Measurements from ENCODE around the gene LPP.

The LPP gene

DNA sequence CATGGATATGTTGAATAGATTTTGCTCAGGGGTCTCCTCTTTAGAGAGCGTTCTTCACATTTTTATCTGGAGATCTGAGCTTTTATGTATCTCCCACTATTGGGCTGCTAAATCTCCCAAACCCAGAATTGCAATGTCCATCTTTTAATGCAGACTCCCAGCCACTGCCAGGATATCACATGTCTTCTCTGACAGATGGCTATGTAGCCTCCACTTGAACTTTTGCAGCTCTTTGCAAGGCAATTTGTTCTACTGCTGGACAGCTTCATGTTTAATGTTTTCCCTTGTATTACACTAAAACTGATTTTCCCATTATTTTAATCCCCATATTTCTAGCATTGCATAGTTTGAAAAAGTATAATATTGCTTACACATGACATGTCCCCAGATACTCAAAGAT lies 177.2 kb downstream of the LPP start:
- DNase-seq (ENCODE audit: low spot score), result no peak

DNA sequence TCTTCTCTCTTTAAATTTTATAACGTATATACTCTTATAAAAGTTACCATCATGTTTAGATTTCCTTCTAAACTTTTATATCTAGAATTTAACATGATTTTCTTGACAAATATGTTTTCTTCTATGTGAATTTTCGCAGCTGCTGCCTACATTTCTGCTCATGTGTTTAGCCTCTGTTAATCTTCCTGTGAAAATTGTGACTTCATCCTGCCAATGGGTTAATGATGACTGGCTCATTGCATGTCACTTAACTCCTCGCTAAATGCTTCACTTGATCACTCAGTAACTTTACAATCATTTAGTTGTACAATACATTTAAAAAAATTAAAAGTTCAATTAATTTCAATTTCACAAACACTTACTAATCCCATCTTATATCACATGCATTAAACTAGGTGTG lies 178.1 kb downstream of the LPP start:
- no peak for DNase-seq (ENCODE audit: low spot score)

DNA sequence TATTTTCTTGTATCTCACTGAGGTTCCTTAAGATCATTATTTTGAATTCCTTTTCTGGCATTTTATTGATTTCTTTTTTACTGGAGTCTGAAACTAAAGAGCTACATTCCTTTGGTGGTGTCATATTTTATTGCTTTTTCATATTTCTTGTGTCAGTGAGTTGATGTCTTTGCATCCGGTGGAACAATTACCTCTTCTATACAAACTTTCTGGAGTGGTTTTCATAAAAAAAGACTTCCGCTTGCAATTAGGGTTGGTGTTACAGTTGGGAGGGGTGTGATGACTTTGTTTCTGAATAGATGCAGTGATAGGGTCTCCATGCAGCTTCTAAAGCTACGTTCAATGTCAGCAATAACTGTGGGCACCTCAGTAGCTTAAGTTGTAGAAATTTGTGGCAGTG lies 181.7 kb downstream of the LPP start:
- no peak for DNase-seq (ENCODE audit: low spot score)

DNA sequence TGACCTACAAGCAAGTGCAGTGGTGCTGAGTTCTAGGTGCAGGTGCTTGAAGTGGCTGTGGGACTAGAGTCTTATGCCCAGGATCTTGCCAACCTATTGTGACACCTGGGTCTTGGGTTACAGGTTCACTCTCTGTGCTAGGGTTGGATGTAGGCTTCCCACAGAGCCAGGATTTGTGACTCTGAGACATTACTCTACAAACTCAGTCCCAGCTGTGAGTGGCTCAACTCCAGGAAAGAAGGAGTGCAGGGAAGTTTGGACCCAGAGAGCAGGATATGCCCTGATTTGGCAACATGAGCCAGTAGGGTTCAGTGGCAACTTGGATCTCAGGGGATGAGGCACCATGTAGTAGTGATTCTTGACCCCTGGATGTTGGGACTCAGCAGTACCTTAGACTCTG lies 182.2 kb downstream of the LPP start:
- no peak for DNase-seq (ENCODE audit: low spot score)

DNA sequence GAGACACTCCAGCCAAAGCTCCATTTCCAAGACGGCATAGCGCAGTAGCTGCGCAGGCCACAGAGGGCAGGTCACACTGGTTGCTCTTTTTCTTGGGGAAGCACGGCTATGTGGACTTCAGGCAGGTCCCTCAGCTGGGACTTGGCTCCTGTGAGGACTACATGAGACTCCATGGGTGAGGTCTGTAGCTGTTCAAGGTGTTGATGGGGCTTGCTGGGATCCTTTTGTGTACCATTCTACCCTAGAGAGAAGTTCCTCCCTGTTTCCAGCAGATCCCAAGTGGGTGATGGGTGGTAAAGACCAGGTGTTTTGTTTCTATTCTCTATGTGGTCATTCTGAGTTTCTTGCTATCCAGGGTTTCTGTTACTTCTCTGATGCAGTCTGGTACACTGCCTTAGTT lies 183.3 kb downstream of the LPP start:
- no peak for DNase-seq (ENCODE audit: low spot score)

DNA sequence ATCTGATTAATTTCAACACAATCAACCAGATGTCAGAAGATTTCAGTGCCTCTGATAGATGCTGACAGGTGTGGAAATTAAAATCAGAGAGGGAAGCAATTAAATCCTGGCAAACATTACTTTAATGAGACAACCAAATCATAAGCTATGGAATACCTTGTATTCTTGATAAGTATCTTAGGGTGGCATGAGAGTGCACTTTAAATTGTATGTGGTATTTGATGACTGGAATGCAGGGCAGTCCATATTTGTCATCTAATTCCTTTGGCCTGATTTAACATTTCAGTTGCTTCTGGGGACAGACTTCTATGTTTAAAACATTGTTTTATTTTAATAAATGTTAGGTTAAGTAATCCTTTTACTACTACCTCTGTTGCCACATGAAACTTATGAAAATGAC lies 184.1 kb downstream of the LPP start:
- no peak for DNase-seq (ENCODE audit: low spot score)

DNA sequence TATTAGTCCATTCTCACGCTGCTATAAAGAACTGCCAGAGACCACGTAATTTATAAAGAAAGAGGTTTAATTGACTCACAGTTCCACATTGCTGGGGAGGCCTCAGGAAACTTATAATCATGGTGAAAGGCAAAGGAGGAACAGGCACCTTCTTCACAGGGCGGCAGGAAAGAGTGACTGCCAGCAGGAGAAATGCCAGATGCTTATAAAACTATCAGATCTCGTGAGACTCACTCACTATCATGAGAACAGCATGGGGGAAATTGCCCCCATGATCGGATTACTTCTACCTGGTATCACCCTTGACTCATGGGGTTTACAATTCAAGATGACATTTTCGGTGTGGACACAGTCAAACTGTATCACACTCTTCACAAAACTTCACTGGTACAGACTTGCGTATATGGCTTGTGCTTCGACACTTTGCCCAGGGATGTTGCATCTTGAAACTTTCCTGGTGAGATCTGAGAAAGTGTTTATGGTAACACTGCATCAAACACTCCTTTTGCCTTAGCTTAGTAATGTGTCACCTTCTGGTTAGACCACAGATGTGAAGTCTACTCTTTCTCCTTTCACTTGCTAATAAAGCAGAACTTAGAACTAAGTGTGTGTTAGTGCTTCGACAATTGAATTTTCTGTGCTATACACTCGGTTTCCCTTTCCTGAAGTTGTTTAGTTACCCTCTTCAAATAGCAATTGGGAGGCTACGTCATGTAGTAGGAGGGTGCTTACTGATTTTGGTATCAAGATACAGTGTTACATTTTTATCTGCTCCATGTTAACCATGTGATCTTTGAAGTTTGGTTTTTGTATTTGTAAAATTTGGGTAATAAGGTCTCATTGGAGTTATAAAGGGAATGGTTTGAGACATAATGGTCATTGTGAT lies 185.7 kb downstream of the LPP start:
- no peak for DNase-seq (ENCODE audit: low spot score)

DNA sequence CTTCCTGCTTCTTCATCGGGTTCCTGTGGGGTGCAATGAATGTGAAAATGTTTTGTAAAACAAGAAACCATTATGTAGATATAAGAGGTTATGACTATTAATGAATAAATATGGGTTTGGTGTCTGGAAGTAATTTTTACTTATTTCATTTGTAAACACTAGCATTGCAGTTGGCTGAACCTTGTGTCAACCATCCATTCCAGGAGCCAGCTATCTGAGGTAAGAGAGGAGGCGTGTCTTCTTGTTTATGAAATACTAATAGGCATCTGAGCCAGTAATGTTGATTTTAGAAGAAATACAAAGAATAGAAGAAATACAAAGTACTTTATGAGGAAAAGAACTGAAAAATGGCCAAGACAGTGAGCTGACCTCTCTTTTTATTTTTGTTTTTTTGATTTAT lies 187.5 kb downstream of the LPP start:
- DNase-seq (ENCODE audit: low spot score), result no peak

DNA sequence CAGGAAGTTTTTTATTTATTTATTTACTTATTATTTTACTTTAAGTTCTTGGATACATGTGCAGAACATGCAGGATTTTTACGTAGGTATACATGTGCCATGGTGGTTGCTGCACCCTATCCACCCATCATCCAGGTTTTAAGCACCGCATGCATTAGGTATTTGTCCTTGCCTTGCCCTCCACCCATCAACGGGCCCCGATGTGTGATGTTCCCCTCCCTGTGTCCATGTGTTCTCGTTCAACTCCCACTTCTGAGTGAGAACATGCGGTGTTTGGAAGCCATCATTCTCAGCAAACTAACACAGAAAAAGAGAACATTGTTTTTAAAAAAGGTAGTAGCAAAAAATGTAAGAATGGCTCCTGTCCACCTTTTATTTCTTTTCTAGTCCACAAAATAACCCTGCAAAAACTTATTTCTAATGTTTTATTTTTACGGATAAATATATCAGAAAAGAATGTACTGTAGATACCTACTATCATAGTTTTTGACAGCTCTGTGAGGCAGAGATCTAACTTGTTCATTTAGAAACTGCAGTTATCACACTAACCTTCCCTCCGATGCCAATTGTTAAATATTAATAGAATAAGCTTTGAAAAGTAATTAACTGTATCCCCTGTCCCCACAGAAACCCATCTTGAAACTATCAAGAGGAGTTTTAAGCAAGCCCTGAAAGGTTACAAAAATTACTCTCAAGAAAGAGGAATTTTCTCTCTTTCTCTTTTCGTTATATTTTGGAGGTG lies 189.2 kb downstream of the LPP start:
- no peak for DNase-seq (ENCODE audit: low spot score)

DNA sequence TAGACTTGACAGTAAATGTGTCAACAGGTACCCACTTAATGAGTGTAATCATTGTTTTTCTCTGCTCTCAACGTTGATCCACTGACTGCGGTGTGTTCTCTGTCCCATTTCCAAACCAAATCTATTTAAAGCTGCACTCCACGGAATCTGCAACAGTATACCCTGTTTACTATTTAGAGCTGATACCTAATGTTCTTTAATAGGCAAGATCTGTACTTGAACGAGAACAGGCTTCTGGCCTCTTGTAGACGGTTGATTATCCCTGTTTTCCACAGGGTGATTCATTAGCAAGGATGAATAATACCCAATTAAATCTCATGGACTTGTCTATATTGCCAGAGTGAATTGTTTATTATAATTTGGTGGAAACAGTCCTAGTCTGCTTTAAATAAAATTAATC lies 189.9 kb downstream of the LPP start:
- no peak for DNase-seq (ENCODE audit: low spot score)

DNA sequence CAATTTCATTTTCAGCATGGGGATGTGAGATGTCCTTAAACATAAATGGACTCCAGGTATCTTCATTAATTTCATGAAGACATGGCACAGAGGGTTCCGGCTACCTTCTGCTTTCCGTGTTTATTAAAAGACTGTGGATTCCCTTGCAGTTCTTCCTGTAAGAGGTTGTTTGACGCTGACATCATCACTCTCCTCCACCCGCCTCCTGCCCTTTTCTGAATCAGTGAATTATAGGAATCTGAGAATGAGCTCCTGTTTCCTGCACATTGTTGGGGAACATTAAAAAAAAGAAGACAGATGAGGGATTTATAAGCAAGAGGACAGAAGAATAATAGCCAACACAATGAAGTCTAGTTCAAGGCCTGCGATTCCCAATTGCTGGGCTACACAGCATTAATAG lies 191.3 kb downstream of the LPP start:
- peak; percentile 65 for DNase-seq (ENCODE audit: low spot score)

DNA sequence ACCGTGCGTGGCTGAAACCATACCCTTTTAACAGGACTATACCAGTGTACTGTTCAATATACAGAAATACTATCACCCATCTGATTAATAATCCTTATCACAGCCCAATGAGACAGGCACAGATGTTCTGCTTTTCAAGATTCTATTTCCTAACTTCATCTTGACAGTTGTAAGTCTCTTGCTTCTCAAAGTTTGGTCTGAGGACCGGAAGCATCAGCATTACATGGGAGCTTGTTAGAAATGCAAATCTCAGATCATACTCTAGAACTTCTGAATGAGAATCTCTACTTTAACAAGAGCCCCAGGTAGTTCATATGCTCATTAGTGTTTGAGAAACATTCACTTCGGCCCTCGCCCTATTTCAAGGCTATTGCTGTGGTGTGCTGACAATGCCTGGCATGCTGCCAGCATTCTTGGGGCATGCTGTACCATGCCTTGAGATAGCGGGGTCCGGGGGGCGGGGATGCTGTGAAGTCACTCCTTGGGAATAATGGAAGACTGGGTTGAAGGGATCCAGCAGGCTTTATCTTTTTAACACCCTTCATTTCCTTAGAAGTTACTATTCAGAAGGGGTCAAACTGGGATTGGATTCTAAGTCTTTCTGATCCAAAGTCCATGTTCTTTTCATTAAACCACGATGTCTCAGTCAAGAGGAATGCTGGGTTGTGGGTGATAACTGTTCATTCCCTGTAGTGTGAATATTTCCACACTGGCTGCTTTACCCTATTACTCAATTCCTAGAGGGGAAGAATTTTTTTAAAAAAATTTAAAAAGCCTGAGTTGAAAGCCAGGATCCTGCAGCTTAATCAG lies 194.7 kb downstream of the LPP start:
- DNase-seq (ENCODE audit: low spot score), result peak; percentile 44

DNA sequence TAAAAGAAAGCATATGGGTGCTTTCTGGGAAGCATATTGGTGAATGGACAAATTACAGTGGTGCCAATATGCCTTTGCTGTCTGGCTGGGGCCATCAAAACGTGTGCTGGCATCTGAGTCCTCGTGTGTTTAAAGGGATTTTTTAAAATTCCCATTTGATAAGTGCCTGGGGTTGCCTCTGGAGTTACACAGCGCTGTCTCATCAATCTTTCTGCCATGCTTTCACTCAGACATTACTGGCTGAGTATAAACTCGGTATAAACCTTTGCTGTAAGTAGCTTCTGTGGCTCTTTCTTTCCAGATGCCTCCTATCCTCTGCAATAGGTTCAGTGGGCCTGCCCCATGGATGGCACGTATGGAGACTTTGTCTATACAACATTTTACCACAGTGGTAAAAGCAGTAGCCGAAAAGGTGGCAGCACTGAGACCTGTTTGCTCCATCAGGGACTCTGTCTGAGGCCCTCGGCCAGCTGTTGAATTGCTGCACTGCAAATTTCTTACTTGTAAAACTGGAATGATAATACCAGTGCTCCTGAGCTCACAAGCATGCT lies 195.5 kb downstream of the LPP start:
- no peak for DNase-seq (ENCODE audit: low spot score)

DNA sequence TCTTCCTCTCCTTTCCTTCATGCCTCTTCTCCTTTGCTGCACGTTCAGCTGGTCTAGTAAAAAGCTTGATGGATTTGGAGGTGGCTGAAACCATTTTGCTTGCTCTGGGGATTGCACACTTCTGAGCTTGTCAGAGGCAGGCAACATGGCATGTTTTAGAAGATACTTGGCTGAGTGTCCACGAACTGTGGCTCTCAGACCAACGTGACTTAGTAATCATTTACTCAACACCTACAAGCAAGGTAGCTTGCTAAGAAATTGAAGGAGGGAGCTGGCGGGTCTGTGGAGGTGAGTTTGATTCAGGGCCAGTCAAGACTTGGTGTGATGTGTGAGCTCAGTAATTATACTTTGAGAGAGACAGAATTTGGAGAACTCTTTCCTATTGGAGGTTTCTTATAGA lies 196.0 kb downstream of the LPP start:
- no peak for DNase-seq (ENCODE audit: low spot score)

DNA sequence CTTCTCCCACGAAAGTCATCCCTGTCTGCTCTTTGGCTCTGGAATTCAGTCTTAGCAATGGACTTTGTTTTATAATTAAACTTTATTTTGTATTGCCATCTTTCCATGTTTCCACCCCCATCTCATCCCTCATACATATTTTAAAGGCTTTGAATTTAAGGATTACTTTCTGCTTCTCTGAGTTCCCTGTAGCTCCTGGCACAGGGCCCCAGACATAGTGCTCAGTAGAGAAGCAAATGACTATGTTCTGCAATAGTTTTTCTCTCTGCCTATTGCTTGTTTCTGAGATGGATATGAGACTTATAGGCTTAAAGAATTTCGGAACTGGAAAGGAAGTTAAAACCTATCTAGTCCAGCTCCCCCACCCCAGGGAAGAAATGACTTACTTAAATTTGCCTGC lies 197.0 kb downstream of the LPP start:
- no peak for DNase-seq (ENCODE audit: low spot score)

DNA sequence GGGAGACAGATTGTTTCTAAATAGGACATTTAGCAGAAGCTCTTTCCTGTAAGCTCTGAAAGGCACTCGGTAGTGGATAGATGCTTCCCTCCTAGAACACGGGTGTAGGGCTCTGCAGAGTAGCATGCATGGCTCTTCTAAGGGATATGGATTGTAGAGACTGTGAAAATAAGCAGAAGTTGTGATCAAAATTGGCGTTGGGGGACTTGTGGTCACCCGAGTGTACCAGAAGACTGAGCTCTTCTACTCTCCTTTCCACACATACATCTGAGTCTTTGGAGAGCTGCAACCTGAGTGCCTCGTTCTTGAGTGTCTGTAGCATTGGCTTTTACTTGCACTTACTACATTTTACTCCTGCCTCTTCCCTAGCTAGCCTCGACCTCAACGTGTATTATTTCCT lies 197.7 kb downstream of the LPP start:
- no peak for DNase-seq (ENCODE audit: low spot score)

DNA sequence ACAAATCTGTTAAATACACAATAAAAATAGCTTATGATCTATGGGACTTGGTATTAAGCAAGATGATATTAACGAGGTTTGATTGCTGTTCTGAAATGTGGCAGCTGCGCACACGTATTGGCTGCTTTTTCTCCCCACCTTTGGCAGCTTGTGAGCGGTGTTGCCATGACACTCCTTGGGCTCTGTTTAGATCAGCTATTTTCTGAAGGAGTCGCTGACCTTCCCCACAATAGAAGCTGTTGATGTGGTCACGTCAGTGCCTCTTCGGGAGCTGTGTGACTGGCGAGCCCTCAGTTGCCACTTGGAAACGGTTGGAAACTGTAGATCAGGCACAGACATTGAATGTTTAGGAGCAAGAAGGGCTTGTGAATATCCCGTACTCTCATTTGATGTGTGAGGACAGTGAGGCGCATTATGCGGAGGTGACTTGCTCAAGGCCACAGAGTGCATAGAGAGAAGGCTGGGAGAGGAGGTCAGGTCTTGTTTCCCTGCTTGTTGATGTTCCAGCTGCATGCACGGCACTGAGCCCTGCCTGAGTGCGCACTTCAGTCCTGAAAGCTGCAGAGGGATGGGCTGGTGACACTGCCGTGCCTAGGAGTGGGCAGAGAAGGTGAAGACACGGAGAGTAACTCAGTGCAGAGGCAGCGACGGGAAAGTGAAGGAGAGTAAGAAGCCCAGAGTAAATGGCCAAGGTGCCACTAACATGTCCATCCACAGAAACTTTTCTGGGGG lies 198.4 kb downstream of the LPP start:
- no peak for DNase-seq (ENCODE audit: low spot score)

DNA sequence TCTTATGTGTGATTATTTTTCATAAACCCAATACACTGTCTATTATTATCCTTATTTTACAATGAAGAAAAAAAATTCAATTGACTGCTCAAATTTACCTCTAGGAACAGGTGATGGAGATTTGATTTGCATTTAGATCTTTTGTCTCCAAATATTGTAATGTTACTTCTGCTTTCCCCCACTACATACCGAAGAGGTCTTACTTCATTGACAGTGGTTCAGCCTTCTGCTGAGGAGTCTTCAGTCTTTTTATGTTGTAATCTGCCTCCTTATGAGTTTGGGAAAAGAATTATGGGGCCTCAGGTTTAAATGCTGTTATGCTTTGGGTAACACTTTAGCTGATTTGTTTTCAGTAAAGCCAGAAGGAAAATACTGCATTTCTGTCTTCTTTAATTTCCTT lies 199.5 kb downstream of the LPP start:
- no peak for DNase-seq (ENCODE audit: low spot score)

DNA sequence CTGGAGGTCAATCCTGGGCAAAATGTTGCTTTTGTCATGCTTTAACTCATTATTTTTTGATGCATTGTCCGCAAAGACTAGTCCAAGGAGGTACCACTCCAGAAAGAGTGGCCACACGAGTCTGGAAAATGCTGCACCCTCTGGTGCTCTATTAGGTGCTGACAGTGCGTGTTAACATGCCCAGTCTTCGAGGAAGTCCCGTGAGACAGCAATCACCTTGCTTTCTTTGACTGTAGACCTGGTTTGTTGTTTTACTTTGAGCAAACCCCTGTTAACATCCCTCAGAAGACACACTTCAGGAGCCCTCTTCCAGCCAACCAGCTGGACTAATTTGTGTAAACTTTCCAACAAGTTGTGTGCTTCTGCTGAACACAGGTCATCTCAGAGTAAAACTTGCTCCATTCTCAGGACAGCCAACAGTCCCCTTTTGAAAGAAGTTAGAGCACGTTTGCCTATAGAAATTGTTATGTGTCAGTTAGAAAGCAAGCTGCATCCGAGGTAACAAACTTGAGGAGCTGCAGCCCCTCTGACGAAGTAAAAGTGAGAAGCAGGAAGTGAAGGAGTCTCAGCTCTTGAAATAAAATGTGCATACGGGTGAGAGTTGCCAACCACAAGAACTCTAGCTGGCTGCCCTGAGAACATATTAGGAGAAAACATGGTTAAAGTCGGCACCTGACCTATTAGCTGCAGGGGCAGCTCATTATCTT lies 205.0 kb downstream of the LPP start:
- DNase-seq (ENCODE audit: low spot score), result no peak

DNA sequence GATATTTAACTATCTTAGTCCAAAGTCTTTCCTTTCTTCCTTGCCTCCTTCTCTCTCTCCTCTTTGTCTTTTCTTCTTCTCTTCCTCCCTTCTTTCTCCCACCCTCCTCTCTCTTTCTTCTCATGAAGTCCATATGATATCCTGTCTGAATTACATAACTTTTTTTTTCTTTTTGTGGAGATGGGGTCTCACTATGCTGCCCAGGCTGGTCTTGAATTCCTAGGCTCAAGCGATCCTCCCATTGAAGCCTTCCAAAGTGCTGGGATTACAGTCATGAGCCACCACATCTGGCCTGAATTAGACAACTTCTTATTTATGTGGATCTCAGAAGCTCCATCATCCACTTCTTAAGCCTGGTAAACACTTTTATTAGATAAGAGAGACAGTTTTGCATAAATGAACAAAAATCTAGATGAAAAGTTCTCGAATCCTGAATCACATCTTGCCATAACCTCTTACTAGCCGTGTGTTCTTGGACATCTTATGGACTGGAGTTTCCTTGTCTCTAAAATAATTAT lies 206.5 kb downstream of the LPP start:
- DNase-seq (ENCODE audit: low spot score), result no peak

DNA sequence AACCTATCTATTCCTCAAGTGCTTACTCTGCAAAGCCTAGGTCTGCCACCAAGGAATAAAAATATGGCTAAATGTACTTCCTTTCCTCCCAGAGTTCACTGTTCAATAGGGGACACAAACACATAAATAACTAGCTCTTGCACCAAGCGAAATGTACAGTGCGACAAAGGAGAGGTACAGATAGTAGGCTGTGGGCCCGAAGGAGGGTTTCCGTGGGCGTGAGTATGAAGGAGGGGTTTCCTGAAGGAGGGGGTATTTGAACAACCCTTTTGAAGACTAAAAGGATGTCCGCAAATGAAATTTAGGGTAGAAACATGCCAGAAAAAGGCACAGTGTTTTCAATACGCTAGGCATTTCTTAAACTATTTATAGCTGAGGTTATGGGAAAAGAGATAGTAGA lies 207.9 kb downstream of the LPP start:
- DNase-seq (ENCODE audit: low spot score), result no peak

Data from kidney capillary endothelial cell (primary cell).